HG03558 (cell line): Measurements from ENCODE around the gene CFL2.
"Not testable (repeated sequence)": the region's sequence is repeated elsewhere in the genome, so short reads cannot be mapped to it uniquely, and the experiment has no call there.

Experiments
- ATAC-seq: cut with Tn5 transposase; IDR thresholded peaks from one replicate; pipeline ENCODE4 v1.9.1; 2021; ENCODE audit warnings: moderate number of reproducible peaks; ENCODE audit not compliant: unreplicated experiment; ENCODE audit errors: extremely low read depth

Gene CFL2

GRCh38 chr14:34711796-34712712 lies 2.3 kb downstream of the CFL2 start:
- ATAC-seq, result no peak

DNA sequence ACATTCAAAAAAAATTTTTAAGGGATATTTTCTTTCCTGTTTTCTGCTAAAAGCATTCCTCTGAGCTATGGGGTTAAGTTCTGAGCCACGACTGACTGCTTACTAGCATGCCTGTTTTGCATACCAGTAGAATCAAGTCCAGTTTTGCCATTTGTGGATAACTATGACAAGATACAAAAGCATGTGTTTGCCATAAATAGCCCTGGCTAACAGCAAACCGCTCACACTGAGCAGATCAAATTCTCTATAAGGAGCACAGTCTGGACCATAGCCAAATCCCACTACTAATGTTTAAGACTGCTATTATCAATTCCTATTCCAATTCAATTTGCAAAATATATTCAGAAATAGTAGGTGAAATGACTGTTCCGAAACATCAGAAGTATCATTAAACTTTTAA lies 3.2 kb downstream of the CFL2 start:
- no peak for ATAC-seq

- no peak for ATAC-seq
Measured at GRCh38 chr14:34710744-34711143, 3.6 kb downstream of the CFL2 start.

GRCh38 chr14:34710006-34710405 lies 4.4 kb downstream of the CFL2 start:
- no peak for ATAC-seq

GRCh38 chr14:34707722-34708121 lies 6.7 kb downstream of the CFL2 start:
- ATAC-seq, result no peak

DNA sequence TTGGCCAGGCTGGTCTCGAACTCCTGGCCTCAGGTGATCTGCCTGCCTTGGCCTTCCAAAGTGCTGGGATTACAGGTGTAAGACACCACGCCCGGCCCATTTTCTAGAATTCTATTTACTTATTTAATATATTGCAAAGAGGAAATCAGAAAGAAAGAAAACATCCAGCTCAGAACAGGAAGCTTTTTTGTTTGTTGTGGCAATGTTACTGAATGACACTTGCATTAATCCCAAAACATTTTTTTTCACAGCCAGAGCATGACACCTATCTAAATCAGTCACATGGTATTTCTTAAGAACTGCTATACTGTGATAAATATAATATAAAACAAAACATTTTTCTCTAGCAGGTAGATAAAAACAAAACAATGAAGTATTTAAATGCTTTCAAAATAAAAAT lies 12.6 kb downstream of the CFL2 start:
- ATAC-seq, result no peak

DNA sequence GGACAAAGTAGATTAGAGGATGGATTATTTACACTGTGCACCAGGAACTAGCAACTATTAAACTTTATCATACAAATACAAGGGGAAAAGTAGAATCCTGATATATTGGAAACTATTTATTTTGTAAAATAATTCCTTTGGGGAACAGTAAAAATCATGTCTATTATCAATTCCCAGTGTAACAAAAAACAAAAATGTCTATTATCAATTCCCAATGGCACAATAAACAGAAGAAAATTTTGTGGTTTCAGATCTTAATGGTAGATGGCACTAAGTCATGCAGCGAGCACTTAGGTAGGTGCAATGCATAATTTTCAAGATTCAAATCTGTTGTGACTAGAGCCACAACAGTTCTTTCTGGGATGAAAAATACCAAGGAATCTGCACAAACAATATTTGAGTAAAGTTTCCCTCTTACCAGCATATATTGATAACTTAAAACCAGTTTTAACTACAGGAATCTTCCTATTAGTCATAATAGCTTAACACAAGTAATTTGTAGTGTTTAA lies 13.7 kb downstream of the CFL2 start:
- ATAC-seq, result no peak

GRCh38 chr14:34699873-34700621 lies 14.3 kb downstream of the CFL2 start:
- ATAC-seq, result no peak

- ATAC-seq, result not testable (repeated sequence)
Measured at GRCh38 chr14:34694216-34694615, 20.2 kb downstream of the CFL2 start.

DNA sequence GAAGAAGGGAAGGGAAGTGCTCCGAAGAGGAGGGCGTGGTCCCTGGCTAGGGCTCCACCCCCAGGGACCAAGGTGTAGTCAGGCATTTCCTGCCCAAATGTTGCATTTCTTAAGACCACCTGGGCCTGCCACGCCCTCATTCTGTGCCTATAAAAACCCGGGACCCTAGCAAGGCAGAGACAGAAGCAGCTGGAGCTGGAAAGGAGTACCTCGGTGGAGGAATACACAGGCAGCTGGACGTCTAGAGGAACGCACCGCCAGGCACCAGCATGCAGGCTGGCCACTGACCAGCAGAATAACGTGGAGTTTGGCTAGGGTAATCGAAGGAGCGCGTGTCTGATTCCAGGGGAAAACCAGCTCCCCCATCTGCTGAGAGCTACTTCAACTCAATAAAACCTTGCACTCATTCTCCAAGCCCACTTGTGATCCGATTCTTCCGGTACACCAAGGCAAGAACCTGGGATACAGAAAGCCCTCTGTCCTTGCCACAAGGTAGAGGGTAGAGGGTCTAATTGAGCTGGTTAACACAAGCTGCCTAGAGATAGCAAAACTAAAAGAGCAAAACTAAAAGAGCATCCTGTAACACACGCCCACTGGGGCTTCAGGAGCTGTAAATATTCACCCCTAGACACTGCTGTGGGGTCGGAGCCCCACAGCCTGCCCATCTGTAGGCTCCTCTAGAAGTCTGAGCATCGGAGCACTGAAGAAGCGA lies 21.0 kb downstream of the CFL2 start:
- no peak for ATAC-seq

DNA sequence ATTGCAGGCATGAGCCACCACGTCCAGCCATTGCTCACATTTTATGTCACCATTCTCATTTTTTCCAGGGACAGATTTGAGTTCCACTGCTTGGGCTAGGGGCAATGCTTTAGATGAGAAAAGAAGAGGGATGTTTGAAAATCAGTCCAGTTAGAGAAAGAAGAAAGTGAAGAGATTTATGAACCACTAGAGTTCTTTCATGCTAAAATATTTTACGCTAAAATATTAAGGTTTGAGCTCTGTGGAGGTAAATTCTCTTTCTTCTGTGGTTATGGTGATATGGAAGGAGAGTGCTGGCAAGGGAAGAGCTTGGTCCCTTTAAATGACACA lies 21.5 kb downstream of the CFL2 start:
- ATAC-seq, result no peak

DNA sequence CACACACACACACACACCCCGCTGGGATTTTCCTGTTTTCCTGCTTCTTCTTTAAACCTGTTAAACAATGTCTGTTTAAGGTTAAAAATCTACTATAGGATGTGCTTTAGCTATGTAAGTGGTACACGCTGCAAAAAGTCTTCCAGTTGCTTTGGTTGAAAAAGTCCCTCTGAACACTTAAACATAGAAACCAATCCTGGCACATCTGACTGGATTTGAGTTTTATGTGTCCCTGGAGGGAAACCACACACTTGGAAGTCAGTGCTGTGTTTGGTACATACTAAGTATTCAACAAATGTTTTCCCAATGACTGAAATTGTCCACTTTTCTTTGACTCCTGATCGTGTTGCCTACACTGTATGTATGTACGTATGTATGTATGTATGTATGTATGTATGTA lies 22.0 kb downstream of the CFL2 start:
- no peak for ATAC-seq

DNA sequence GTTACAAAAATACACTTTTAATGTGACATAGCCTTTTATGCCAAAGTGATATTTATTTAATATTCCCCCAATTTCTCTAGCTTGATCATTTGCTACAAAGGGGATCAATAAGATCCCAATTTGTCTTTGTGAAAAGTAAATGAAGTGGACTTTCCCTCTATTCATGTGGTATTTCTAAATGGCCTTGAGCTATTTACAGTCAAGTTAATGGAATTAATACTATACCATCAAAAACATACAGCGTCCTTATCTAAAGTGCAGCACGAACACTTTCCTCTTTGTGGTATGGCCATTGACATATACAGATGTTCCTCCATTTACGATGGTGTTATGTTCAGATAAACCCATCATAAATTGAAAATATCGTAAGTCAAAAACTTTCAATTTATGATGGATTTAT lies 23.2 kb downstream of the CFL2 start:
- no peak for ATAC-seq

- no peak for ATAC-seq
Measured at GRCh38 chr14:34688470-34689206, 25.8 kb downstream of the CFL2 start.

GRCh38 chr14:34685819-34686428 lies 28.5 kb downstream of the CFL2 start:
- ATAC-seq, result no peak

DNA sequence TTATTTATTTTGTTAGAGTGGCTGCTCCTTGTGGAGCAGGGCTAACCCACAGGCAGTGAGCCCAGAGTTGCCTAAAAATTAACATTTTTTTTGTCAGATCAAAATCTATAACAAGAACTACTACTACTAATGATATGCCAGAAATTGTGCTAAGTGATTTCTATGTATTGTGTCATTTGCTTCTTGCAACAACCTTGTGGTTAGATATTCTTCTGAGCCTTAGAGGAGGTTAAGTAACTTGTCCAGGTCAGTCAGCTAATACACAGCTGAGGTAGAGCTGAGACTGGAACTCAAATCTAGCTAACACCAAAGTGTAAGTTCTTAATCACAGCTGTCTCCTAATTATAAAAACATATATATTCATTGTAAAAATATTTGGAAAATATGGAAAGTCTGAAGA lies 29.8 kb downstream of the CFL2 start:
- no peak for ATAC-seq

- no peak for ATAC-seq
Measured at GRCh38 chr14:34682787-34683321, 31.5 kb downstream of the CFL2 start.

GRCh38 chr14:34680806-34681479 lies 33.5 kb downstream of the CFL2 start:
- ATAC-seq, result no peak

DNA sequence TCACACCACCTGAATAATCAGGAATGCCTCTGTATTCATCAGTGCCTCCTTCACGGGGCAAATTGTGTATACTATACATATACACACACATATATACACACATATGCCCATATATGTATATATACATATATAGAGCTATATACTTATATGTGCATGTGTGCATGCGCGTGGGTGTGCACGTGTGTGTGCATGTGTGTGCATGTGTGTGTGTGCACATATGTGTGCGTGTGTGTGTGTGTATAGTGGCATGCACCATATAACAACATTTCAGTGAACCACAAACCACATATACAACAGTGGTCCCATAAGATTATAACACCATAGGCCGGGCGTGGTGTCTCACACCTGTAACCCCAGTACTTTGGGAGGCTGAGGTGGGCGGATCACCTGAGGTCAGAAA lies 35.7 kb downstream of the CFL2 start:
- no peak for ATAC-seq
